ENCODE measurements around the gene SLC9A9.

SLC9A9 gene

GRCh38 chr3:143237077-143237627 lies 611.1 kb downstream of the SLC9A9 start:
- H3K9me3 ChIP-seq (replicated peaks; ENCODE audit: low read length) = no peaks in the 10 kb centered on the region
- no peaks in the 10 kb centered on the region for H3K27me3 ChIP-seq (ENCODE audit: control insufficient read depth, insufficient read depth, low read length)
- no peak overlapping the region for H3K4me2 ChIP-seq (ENCODE audit: low read length)
- no peak overlapping the region for H3K9ac ChIP-seq (ENCODE audit: low read depth, low read length)
- no peaks in the 10 kb centered on the region for H3K36me3 ChIP-seq (ENCODE audit: insufficient read depth, low read length)
- H3K4me1 ChIP-seq (ENCODE audit: control insufficient read depth, insufficient read depth, low read length) = peaks cover 19% of the 10 kb centered on the region
- H3K4me3 ChIP-seq (ENCODE audit: low read length) = no peak overlapping the region

- H3K4me1 ChIP-seq (ENCODE audit: control insufficient read depth, insufficient read depth, low read length) = peaks cover 13% of the 10 kb centered on the region
- no peak overlapping the region for H3K9ac ChIP-seq (ENCODE audit: low read depth, low read length)
- no peaks in the 10 kb centered on the region for H3K9me3 ChIP-seq (replicated peaks; ENCODE audit: low read length)
- no peaks in the 10 kb centered on the region for H3K36me3 ChIP-seq (ENCODE audit: insufficient read depth, low read length)
- H3K27me3 ChIP-seq (ENCODE audit: control insufficient read depth, insufficient read depth, low read length) = no peaks in the 10 kb centered on the region
- H3K4me3 ChIP-seq (ENCODE audit: low read length) = no peak overlapping the region
- no peak overlapping the region for H3K4me2 ChIP-seq (ENCODE audit: low read length)
Observed at GRCh38 chr3:143236226-143236964, 611.9 kb downstream of the SLC9A9 start.

DNA sequence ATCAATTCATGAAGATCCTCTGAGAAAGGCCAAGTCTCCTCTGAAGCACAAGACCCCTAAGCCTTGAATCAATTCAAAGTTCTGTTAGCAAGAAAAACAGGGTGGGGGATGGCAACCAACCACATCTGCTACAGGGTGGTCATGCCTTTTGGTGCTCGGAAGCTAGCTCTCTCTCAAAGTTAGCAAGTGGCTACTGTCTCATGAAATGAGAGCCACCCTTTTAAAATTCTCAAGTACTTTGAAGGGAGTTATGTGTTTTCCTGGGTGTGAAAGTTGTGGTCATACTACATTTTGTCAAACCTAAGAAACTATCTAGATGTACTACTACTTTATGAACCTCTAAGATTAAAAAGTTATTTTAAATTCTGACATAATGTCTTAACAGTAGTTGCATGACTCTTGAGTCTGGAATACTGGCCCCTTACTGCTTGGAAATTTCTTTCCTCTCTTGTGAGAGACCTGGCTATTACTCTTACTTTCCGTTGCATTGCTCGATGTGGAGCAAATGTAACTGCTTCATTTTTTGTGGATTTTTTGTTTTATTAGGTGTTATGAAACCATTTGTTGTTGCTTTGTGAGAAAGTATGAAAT lies 612.6 kb downstream of the SLC9A9 start:
- Histone ChIP-seq H3K4me1 (ENCODE audit: control insufficient read depth, insufficient read depth, low read length) (peaks cover 7% of the 10 kb centered on the region), H3K9me3 (replicated peaks; ENCODE audit: low read length) (no peaks in the 10 kb centered on the region), H3K4me3 (ENCODE audit: low read length) (no peak overlapping the region), H3K9ac (ENCODE audit: low read depth, low read length) (no peak overlapping the region), H3K36me3 (ENCODE audit: insufficient read depth, low read length) (no peaks in the 10 kb centered on the region), H3K4me2 (ENCODE audit: low read length) (no peak overlapping the region), H3K27me3 (ENCODE audit: control insufficient read depth, insufficient read depth, low read length) (no peaks in the 10 kb centered on the region)

DNA sequence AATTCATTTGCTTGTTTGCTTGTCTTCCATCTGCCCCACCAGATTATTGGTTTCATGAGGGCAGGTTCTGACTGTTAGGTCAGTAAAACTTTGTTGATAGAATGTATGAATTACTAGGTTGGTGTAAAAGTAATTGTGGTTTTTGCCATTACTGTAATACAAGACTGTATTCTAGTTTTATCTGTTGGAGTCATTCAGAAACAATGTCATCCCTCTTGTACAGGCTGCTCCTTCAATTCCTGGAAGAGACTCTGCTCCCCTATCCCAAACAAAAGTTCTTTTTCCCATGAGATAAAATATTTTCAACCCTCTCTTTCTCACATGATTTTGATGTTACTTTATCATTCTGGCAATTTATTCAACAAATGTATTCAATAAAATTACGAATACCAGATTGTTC lies 613.7 kb downstream of the SLC9A9 start:
- Histone ChIP-seq H3K9me3 (replicated peaks; ENCODE audit: low read length) (no peaks in the 10 kb centered on the region), H3K4me2 (ENCODE audit: low read length) (no peak overlapping the region), H3K9ac (ENCODE audit: low read depth, low read length) (no peak overlapping the region), H3K4me3 (ENCODE audit: low read length) (no peak overlapping the region), H3K4me1 (ENCODE audit: control insufficient read depth, insufficient read depth, low read length) (peaks cover 6% of the 10 kb centered on the region), H3K27me3 (ENCODE audit: control insufficient read depth, insufficient read depth, low read length) (no peaks in the 10 kb centered on the region), H3K36me3 (ENCODE audit: insufficient read depth, low read length) (no peaks in the 10 kb centered on the region)

- Histone ChIP-seq H3K4me1 (ENCODE audit: control insufficient read depth, insufficient read depth, low read length) (no peaks in the 10 kb centered on the region), H3K9me3 (replicated peaks; ENCODE audit: low read length) (no peaks in the 10 kb centered on the region), H3K27me3 (ENCODE audit: control insufficient read depth, insufficient read depth, low read length) (no peaks in the 10 kb centered on the region), H3K4me3 (ENCODE audit: low read length) (no peak overlapping the region), H3K36me3 (ENCODE audit: insufficient read depth, low read length) (no peaks in the 10 kb centered on the region), H3K4me2 (ENCODE audit: low read length) (no peak overlapping the region), H3K9ac (ENCODE audit: low read depth, low read length) (no peak overlapping the region)
Observed at GRCh38 chr3:143232981-143233380, 615.3 kb downstream of the SLC9A9 start.

DNA sequence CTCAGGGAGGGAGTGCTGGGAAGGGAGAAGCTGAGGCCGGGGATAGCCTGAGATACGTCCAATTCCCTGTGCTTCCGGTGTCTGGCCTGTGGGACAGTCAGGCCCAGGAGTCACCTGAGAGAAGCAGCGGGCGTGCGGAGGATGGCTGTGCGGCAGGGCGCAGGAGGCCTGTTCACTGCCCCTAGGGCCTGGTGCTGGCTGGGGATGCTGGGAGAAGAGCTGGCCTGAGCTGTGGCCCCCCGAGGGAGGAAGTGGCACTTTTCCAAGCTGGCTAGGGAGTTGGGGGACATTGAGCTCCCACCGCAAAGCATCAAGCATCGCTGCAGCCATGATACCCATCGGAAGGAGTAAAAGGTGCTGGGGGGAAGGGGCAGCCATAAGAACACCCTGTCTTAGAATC lies 619.9 kb downstream of the SLC9A9 start:
- Histone ChIP-seq H3K4me1 (ENCODE audit: control insufficient read depth, insufficient read depth, low read length) (no peaks in the 10 kb centered on the region), H3K4me3 (ENCODE audit: low read length) (no peak overlapping the region), H3K36me3 (ENCODE audit: insufficient read depth, low read length) (no peaks in the 10 kb centered on the region)

GRCh38 chr3:143226678-143227291 lies 621.5 kb downstream of the SLC9A9 start:
- H3K27me3 ChIP-seq (ENCODE audit: control insufficient read depth, insufficient read depth, low read length) = no peaks in the 10 kb centered on the region
- no peaks in the 10 kb centered on the region for H3K9me3 ChIP-seq (replicated peaks; ENCODE audit: low read length)
- H3K4me1 ChIP-seq (ENCODE audit: control insufficient read depth, insufficient read depth, low read length) = no peaks in the 10 kb centered on the region
- H3K36me3 ChIP-seq (ENCODE audit: insufficient read depth, low read length) = no peaks in the 10 kb centered on the region
- H3K4me2 ChIP-seq (ENCODE audit: low read length) = no peak overlapping the region
- no peak overlapping the region for H3K9ac ChIP-seq (ENCODE audit: low read depth, low read length)
- no peak overlapping the region for H3K4me3 ChIP-seq (ENCODE audit: low read length)

More for the DNA sequence above, 619.9 kb downstream of the SLC9A9 start:
- Histone ChIP-seq H3K9ac (ENCODE audit: low read depth, low read length) (no peak overlapping the region), H3K9me3 (replicated peaks; ENCODE audit: low read length) (no peaks in the 10 kb centered on the region), H3K27me3 (ENCODE audit: control insufficient read depth, insufficient read depth, low read length) (no peaks in the 10 kb centered on the region), H3K4me2 (ENCODE audit: low read length) (no peak overlapping the region)

DNA sequence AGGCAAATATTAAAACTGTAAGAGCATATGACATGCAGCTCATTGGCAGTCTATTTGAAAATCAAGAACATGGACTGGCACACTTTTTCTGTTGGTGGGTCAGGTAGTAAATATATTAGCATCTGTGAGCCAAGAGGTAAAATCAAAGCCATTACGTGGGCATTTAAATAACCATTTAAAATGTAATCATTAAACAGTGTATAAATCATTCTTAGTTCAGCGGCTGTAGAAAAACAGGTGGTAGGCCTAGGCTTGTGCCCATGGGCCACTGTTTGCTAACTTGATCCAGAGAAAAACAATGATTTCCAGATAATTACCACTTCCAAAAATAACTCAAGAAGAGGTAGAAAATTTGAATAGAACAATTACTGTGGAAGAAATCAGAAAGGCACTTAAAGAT lies 623.6 kb downstream of the SLC9A9 start:
- Histone ChIP-seq H3K36me3 (ENCODE audit: insufficient read depth, low read length) (no peaks in the 10 kb centered on the region), H3K4me3 (ENCODE audit: low read length) (no peak overlapping the region), H3K4me2 (ENCODE audit: low read length) (no peak overlapping the region), H3K27me3 (ENCODE audit: control insufficient read depth, insufficient read depth, low read length) (no peaks in the 10 kb centered on the region), H3K4me1 (ENCODE audit: control insufficient read depth, insufficient read depth, low read length) (no peaks in the 10 kb centered on the region), H3K9me3 (replicated peaks; ENCODE audit: low read length) (no peaks in the 10 kb centered on the region), H3K9ac (ENCODE audit: low read depth, low read length) (no peak overlapping the region)

GRCh38 chr3:143222981-143223380 lies 625.3 kb downstream of the SLC9A9 start:
- Histone ChIP-seq H3K9ac (ENCODE audit: low read depth, low read length) (no peak overlapping the region), H3K4me3 (ENCODE audit: low read length) (no peak overlapping the region), H3K27me3 (ENCODE audit: control insufficient read depth, insufficient read depth, low read length) (no peaks in the 10 kb centered on the region), H3K36me3 (ENCODE audit: insufficient read depth, low read length) (no peaks in the 10 kb centered on the region), H3K4me1 (ENCODE audit: control insufficient read depth, insufficient read depth, low read length) (no peaks in the 10 kb centered on the region), H3K9me3 (replicated peaks; ENCODE audit: low read length) (no peaks in the 10 kb centered on the region), H3K4me2 (ENCODE audit: low read length) (no peak overlapping the region)

GRCh38 chr3:143222505-143222904 lies 625.8 kb downstream of the SLC9A9 start:
- no peaks in the 10 kb centered on the region for H3K4me1 ChIP-seq (ENCODE audit: control insufficient read depth, insufficient read depth, low read length)
- H3K9me3 ChIP-seq (replicated peaks; ENCODE audit: low read length) = no peaks in the 10 kb centered on the region
- no peak overlapping the region for H3K4me2 ChIP-seq (ENCODE audit: low read length)
- no peaks in the 10 kb centered on the region for H3K27me3 ChIP-seq (ENCODE audit: control insufficient read depth, insufficient read depth, low read length)
- H3K9ac ChIP-seq (ENCODE audit: low read depth, low read length) = no peak overlapping the region
- H3K4me3 ChIP-seq (ENCODE audit: low read length) = no peak overlapping the region
- no peaks in the 10 kb centered on the region for H3K36me3 ChIP-seq (ENCODE audit: insufficient read depth, low read length)

DNA sequence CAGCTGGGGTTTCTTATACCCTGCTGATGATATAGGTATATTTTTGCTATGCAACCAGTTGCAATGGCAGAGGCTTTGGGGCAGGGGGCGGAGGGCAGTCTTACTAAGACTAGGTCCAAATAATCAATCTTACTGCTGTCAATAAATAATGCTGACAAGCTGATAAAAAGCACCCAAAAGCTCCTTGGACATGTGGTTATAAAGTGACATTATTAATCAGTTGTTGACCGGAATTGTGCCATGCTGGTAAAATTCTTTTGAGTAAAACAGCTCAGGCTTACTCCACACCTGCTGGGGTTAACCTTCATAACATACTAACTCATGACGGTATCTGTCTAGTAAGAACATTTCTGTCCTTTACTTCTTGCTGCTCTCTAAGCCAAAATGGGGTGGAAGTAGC lies 626.8 kb downstream of the SLC9A9 start:
- no peak overlapping the region for H3K4me2 ChIP-seq (ENCODE audit: low read length)
- H3K9ac ChIP-seq (ENCODE audit: low read depth, low read length) = no peak overlapping the region
- no peaks in the 10 kb centered on the region for H3K27me3 ChIP-seq (ENCODE audit: control insufficient read depth, insufficient read depth, low read length)
- H3K9me3 ChIP-seq (replicated peaks; ENCODE audit: low read length) = no peaks in the 10 kb centered on the region
- H3K4me3 ChIP-seq (ENCODE audit: low read length) = no peak overlapping the region
- no peaks in the 10 kb centered on the region for H3K36me3 ChIP-seq (ENCODE audit: insufficient read depth, low read length)
- no peaks in the 10 kb centered on the region for H3K4me1 ChIP-seq (ENCODE audit: control insufficient read depth, insufficient read depth, low read length)

All from skeletal muscle satellite cell (primary cell).